ENCODE measurements around the gene CDK4. TPM values are rescaled to one million over a fixed set of nuclear protein-coding genes. Genes with fewer than 3 reads are reported as not detected.
"Not testable (repeated sequence)": the region's sequence is repeated elsewhere in the genome, so short reads cannot be mapped to it uniquely, and the experiment has no call there.

CDK4 gene
- total RNA-seq, 1 donor from 2014 or later, result 120 TPM

DNA sequence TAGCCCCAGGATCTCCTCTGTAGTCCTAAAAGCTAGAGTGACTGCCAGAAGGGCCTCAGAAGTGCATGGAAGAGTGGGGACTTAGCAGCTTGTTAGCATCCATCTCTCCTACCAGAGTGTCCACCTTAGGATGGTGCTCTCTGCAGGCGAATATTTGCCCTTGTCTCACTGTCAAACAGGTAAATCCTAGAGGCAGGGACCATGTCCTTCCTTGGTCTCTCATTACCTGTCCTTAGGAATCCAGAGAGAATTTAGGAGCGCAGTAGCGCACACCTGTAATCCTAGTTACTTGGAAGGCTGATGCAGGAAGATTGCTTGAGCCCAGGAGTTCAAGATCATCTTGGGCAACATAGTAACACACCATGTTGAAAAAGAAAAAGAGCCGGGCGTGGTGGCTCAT lies 35.0 kb downstream of the CDK4 start:
- Mint-ChIP-seq H3K4me1 (ENCODE audit: unreplicated experiment) (peaks cover 15% of the 10 kb centered on the region), H3K27ac (ENCODE audit: unreplicated experiment) (no peak overlapping the region), H3K9me3 (ENCODE audit: unreplicated experiment) (no peaks in the 10 kb centered on the region), H3K27me3 (ENCODE audit: unreplicated experiment) (peaks cover 8% of the 10 kb centered on the region), H3K4me3 (ENCODE audit: unreplicated experiment) (no peak overlapping the region), H3K36me3 (ENCODE audit: low read depth, unreplicated experiment) (peaks cover 43% of the 10 kb centered on the region)
- DNase-seq (ENCODE audit: low spot score), result no peak
- no peak for TF ChIP-seq CTCF (IDR thresholded peaks at IDR 0.05; ENCODE audit: unreplicated experiment)

- Mint-ChIP-seq H3K4me1 (ENCODE audit: unreplicated experiment) (peaks cover 9% of the 10 kb centered on the region), H3K4me3 (ENCODE audit: unreplicated experiment) (no peak overlapping the region), H3K36me3 (ENCODE audit: low read depth, unreplicated experiment) (peaks cover 39% of the 10 kb centered on the region), H3K9me3 (ENCODE audit: unreplicated experiment) (no peaks in the 10 kb centered on the region), H3K27me3 (ENCODE audit: unreplicated experiment) (peaks cover 3% of the 10 kb centered on the region), H3K27ac (ENCODE audit: unreplicated experiment) (no peak overlapping the region)
- no peak for TF ChIP-seq CTCF (IDR thresholded peaks at IDR 0.05; ENCODE audit: unreplicated experiment)
- no peak for DNase-seq (ENCODE audit: low spot score)
These were observed 35.8 kb downstream of the CDK4 start for GRCh38 chr12:57716305-57716704.

GRCh38 chr12:57715786-57716185 lies 36.3 kb downstream of the CDK4 start:
- Mint-ChIP-seq H3K27ac (ENCODE audit: unreplicated experiment) (no peak overlapping the region), H3K27me3 (ENCODE audit: unreplicated experiment) (peaks cover 3% of the 10 kb centered on the region), H3K4me3 (ENCODE audit: unreplicated experiment) (no peak overlapping the region), H3K4me1 (ENCODE audit: unreplicated experiment) (peaks cover 6% of the 10 kb centered on the region), H3K36me3 (ENCODE audit: low read depth, unreplicated experiment) (peaks cover 34% of the 10 kb centered on the region), H3K9me3 (ENCODE audit: unreplicated experiment) (no peaks in the 10 kb centered on the region)
- no peak for DNase-seq (ENCODE audit: low spot score)
- no peak for TF ChIP-seq CTCF (IDR thresholded peaks at IDR 0.05; ENCODE audit: unreplicated experiment)

- H3K27me3 Mint-ChIP-seq (ENCODE audit: unreplicated experiment); H3K4me1 Mint-ChIP-seq (ENCODE audit: unreplicated experiment); H3K4me3 Mint-ChIP-seq (ENCODE audit: unreplicated experiment); H3K9me3 Mint-ChIP-seq (ENCODE audit: unreplicated experiment); H3K27ac Mint-ChIP-seq (ENCODE audit: unreplicated experiment); DNase-seq (ENCODE audit: low spot score): not testable (repeated sequence)
- peaks cover 33% of the 10 kb centered on the region for H3K36me3 Mint-ChIP-seq (ENCODE audit: low read depth, unreplicated experiment)
These were observed 36.9 kb downstream of the CDK4 start for GRCh38 chr12:57715036-57715748.

GRCh38 chr12:57713209-57713608 lies 38.9 kb downstream of the CDK4 start:
- H3K4me3 Mint-ChIP-seq (ENCODE audit: unreplicated experiment), result no peak overlapping the region
- DNase-seq (ENCODE audit: low spot score), result no peak
- peaks cover 3% of the 10 kb centered on the region for H3K27me3 Mint-ChIP-seq (ENCODE audit: unreplicated experiment)
- no peak for TF ChIP-seq CTCF (IDR thresholded peaks at IDR 0.05; ENCODE audit: unreplicated experiment)
- no peak overlapping the region for H3K27ac Mint-ChIP-seq (ENCODE audit: unreplicated experiment)
- no peaks in the 10 kb centered on the region for H3K9me3 Mint-ChIP-seq (ENCODE audit: unreplicated experiment)
- H3K36me3 Mint-ChIP-seq (ENCODE audit: low read depth, unreplicated experiment), result peaks cover 14% of the 10 kb centered on the region
- H3K4me1 Mint-ChIP-seq (ENCODE audit: unreplicated experiment), result no peaks in the 10 kb centered on the region

Measured in endothelial cell (in vitro differentiated cells).